GM21786 (cell line): ENCODE results near the gene ADAM23.

ENCODE experiments used
- ATAC-seq: cut with Tn5 transposase; IDR thresholded peaks from one replicate; pipeline ENCODE4 v1.9.1; 2021; ENCODE audit not compliant: unreplicated experiment

The ADAM23 gene

DNA sequence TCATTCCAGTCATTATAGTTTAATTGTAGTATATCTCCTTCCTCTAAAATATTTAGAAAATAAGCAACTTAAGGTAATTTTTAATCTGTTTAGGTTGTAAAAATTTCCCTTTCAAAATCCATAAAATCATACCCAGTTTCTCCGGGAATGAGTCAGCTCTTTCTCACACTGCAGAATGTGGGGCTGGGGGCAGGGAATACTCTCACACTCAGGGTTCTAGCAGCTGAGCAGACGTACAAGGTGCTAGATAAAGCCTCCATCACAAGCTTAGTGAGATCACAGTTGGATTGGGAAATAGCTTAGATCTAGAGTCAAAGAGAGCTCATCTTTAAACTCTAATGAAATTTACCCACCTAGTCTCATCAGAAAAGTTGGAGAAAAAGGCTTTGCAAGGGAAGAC lies 119.0 kb downstream of the ADAM23 start:
- ATAC-seq = no peak

DNA sequence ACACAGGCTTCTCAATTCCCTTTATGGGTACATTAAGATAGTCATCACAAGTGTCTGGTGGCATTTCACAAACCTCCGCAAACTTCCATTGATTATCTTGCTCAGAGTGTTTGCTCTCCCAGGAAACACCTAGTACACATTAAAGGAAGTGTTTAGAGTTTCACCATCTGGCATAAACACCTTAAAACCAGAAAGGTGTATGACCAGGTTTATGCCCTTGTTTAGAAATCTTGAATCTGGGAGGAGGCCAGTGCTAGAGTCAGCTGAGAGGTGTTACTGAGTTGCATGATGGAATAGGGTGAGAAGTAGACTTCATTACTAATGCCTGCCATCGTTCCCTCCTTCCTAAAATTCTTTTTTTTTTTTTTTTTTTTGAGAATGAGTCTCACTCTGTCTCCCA lies 120.0 kb downstream of the ADAM23 start:
- no peak for ATAC-seq

GRCh38 chr2:206565666-206566065 lies 122.3 kb downstream of the ADAM23 start:
- ATAC-seq = no peak

DNA sequence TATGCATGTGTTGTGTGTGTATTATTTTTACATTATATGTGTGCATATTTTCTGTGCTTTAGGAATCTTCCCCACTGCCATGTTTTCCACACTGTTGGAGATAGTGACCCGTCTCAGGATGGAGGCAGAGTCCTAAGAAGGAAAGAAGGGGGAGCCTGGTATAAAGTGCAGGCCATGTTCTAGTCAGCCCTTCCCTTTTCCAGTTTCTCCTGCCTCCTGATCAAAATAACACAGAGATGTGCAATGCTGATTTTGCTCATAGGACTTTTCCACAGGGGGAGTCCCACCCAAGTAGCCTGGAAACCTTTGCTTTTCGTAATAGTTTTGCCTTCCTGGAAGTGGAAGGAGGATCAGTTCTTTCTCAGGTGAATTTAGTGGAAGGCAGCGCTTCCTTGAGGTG lies 126.1 kb downstream of the ADAM23 start:
- ATAC-seq = no peak

- no peak for ATAC-seq
These were observed 126.9 kb downstream of the ADAM23 start for GRCh38 chr2:206570199-206570598.

DNA sequence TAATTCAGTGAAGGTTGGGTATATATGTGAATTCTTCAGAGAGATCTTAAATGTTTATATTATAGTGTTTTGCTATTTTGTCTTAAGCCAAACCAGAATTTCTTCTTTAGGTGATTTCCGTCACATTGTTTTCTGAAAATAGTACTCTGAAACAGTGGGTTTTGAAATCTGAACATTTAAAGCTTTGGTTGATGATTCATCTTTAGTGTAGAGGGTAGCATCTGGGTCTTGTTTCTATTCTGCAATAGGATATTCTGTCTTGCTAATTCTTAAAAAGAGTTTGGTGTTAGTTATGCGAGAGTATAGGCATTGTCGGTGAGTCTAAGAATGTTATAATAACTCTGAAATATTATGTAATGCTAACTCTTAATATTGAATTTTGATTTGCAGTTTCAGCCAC lies 129.4 kb downstream of the ADAM23 start:
- no peak for ATAC-seq

DNA sequence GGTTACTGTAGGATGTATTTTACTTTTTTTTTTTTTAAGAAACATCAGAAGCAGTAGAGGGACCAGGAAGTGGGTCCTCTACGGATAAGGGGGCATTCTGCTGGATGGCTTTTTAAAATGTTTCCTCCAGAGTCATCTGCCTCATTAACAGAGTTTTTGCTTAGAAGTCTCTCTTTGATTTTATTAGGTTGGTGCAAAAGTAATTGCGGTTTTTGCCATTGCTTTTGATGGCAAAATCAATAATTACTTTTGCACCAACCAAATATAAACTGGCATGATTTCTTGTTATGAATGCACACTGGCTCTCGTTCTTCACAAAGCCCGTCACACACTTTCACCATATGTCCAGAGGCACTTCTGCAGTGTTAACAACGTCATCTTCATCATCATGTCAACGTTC lies 130.5 kb downstream of the ADAM23 start:
- ATAC-seq = no peak

DNA sequence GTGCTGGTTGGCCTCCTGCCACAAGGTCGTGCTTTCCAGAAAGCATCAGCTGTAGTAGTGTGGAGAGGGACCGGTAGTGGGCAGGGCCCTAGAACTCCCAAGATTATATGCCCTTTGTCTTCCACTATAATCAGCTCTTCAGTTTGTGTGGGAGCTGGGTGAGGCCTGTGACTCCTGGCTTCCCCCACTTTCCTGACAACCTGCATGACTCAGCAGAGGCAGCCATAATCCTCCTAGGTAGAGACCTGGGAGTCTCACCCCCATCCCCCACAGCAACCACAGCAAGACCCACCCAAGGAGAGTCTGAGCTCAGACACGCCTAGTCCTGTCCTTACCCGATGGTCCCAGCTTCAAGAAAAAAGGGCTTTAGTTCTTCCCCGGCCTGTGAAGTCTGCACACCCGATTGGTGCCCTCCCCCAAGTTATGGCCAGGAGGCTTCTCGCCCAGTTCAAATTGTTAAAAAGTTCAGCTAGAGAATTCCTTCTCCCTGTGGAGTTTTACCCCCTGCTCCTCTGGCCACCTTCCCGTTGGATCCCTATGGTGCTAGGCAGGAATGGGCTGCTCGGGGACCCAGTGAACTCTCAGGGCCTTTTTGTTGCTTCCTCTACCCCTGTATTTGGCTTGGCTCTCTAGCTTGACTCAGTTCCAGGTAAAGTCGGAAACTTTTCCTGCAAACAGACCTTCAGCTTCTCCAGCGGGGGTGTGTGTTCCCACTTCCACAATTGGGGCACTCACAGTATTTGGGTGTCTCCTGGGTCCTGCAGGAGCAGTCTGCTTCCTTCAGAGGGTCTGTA lies 141.2 kb downstream of the ADAM23 start:
- ATAC-seq = no peak

DNA sequence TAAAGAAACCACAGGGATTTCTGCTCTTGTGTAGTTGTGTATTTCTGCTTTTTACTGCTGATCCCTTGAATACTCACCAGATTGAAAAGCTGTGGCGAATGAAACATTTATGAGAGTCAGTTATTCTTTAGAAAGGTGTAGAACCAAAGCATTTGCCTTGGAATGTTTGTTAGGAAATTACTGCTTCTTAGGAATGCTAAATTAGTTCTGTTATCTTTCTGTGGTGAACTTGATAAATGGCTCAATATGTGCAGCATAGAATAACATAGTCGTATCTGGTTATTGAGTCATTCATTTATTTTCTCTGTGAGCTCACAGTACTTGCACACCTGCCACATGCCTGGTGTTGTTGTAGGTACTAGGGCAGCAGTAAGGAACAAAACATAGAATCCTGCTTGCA lies 142.0 kb downstream of the ADAM23 start:
- ATAC-seq = no peak

DNA sequence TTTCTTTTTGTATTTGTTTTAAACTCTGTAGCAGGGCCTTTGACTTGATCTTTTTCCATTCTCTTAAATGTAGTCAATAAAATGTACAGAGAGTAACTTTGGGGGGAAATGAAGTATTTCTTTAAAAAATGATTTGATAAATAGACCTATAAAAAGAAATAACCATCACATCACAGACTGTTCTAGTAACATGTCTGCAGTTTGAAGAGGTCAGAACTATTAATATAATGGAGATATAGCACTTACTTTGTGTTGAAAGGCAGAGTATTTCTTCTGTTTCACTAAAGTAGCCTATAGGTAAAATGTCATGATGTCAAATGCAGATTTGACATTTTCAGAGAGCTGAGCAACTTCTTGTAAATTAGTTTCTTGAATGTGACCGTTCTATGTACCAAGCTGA lies 143.3 kb downstream of the ADAM23 start:
- no peak for ATAC-seq

DNA sequence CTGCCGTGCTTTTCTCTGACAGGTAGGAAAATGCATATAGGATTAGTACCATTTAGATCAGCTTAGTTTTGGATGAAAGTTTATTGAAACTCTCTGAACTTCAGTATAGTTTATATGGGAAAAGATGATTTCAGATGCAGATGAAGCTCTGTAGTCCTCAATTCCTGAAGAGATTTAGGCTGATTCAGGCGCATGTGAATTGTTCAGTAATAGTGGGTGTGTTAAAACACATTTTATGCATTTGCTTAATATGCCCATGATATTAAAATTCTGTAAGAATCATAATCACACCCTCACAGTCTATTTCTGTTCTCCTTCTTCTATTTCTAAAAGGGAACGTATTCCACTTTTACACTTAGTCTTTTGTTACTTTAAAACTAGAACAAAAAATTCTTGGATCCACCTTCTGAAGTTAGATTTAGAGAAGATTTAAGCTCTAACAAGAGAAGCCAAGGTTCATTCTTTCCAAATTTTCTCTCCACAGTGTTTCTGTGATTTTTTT lies 154.4 kb downstream of the ADAM23 start:
- no peak for ATAC-seq

DNA sequence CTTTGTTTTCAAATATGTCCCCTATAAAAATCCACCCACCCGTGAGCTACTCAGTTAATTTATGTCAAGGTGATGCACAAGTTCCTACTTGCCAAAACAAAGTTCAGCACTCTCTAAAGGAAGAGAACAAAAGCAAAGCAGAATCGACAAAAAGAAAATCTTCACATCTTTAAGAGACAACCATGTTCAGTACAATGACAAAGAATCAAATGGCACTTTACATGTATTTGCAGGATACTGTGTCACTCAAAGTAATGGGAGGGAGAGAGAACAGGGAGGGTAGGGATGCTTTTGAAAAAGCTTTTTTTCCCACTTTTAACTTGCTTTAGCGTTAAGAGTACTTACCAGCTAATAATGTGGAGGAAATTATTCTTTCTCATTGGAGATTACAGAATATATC lies 159.9 kb downstream of the ADAM23 start:
- ATAC-seq = no peak

DNA sequence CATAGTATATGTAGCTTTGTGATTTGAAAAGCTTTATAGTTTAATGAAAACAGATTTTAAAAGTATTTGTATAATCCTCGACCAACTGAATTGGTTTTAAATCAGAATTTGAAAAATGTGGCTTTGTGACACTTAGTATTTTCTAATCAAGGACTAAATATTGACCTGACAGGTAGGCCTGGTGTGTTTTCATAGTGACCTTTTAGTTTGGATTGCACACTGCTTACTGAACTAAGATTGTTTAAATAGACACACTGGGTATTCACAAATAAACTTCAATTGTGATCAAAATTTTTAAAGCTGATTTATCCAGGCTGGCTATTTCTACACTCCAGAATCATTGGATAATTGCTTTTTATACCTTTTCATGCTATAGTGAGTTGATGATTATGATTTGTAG lies 167.1 kb downstream of the ADAM23 start:
- no peak for ATAC-seq

DNA sequence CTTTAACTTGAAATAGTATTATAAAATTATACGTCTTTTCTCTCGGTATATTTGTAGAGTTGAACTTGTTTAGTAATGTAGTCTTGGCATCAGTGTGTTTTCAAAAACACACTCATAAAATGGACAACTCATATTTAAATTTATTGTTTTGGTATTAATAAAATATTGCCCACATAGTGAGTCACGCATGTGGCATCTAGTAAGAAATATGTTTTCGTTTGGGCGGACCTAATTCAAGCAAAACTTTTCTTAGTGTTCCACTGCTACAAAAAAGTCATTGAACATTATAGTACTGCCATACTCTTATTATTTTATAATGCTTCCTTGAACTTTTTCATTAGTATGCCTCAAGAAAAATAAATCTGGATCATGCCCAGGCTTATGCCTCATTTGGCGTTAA lies 167.9 kb downstream of the ADAM23 start:
- ATAC-seq = no peak

GRCh38 chr2:206611736-206612135 lies 168.4 kb downstream of the ADAM23 start:
- no peak for ATAC-seq

DNA sequence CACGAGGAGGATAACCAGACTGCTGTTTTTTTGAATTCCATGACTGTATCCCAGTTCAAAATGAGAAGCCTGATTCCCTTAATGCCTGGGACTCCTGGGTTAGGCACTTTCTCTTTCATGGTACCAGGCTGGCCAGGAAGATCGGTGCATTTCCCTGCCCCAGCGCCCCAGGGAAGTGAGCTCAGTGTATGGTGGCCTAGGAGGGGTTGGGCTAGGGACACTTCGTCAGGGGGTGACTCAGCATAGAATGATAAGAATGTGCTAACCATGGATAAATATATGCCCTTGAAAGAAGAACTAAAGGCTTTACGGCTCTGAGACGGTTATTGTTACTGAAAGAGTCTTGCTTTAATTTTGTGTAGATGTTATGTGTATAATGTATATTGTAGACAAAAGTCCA lies 171.5 kb downstream of the ADAM23 start:
- no peak for ATAC-seq

DNA sequence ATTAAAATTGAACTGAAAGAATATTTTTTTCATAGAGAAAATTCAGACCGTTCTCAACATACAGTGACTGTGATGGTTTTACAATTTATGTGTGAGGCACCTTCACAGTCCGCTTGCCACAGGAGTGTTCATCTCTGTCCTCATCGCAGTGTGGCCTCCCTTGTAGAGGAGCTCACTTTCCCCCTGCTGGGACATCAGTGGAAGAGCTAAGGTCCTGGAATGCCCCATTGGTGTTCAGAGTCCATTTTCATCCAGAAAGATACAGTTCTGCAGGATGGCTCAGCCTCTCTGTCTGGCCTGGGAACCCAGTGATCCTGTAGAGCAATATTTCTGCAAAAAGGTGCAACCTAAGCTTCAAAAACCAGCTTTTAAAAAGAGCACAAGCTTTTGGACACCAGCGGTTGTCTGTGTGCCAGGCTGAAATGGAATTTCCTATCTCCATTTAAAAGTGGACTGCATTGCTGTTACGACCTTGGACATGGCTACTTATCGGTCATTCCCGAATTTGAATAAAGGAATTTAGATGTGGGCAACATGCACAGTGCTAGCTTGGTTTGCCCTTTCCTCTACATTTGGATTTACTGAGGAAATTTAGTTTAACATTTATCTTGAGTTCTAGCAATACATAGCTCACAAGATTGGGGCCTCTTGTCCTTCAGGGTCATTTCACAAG lies 172.2 kb downstream of the ADAM23 start:
- ATAC-seq = no peak

DNA sequence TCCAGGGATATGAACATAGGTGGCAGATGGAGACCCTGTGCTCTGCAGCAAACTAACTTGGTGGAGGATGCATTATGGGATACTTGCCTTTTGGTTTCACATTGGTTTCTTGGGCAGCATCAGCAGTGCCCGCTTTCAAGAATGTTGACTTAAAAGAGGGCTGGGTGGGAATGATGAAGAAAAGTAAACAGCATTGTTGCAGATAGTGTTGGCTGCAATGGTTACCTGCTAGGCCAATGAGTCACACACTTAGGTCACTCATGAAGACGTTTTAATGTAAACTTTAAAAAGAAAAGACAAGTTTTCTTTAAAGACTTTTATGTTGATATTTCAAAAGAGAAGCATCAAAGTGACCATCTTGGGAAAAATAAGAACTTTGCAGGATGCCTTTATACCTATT lies 172.8 kb downstream of the ADAM23 start:
- no peak for ATAC-seq

GRCh38 chr2:206619011-206619410 lies 175.7 kb downstream of the ADAM23 start:
- no peak for ATAC-seq

DNA sequence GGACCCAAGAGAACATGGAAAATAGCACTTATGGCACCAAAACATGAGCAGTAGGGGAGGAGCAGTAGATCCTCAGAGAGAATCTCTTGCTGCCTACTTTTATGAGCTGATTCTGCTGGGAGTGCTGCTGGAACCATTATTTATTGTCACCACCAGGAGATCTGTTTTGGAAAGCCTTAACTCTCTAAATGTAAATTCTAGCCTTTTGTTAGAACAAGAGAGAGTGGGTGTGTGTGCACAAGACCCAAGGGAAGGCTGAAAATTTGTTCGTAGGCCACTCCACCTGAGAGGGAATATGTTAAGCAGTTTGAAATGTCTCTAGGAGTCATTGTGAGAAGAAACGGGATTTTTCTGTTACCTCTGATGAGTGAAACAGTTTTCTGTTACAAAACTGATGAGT lies 182.8 kb downstream of the ADAM23 start:
- no peak for ATAC-seq

GRCh38 chr2:206627632-206628031 lies 184.3 kb downstream of the ADAM23 start:
- ATAC-seq = no peak

- no peak for ATAC-seq
These were observed 188.0 kb downstream of the ADAM23 start for GRCh38 chr2:206631340-206631739.

DNA sequence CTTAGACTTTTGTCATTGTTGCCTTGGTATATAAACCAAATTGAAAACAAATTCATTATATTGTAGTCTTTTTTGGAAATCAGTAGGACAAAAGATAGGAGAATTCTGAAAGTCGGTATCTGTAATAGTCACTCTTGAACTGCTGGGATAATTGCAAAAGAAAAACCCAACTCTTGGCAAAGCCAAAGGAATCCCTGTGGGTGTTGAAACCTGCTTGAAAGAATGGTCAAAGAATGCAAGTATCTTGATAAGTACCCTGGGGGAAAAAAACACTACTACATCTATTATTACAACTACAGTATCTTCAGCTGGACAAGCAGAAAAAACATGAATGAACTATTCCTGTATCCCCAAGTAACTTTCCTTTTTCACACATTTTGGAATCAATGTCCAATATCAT lies 191.7 kb downstream of the ADAM23 start:
- ATAC-seq = no peak
